ENCODE results near the gene RESF1. TPM values are rescaled to one million over a fixed set of nuclear protein-coding genes. Genes with fewer than 3 reads are reported as not detected.

RESF1 gene
- total and polyA plus RNA-seq, 10 of the 15 experiments (the other 5 are each of a cell fraction or from before 2014, with no cell fraction given): 18.9 to 81.8 (median 39.7) TPM

GRCh38 chr12:31989571-31990362, 30.6 kb downstream of the RESF1 start:
- FAIRE-seq (no peak), DNase-seq (ENCODE audit: low read depth, low spot score) (no peak), ATAC-seq (no peak)
- H2AFZ ChIP-seq (ENCODE audit: control insufficient read depth, low read depth, low read length): no peak overlapping the region
- ChIA-PET CTCF (interaction anchor here (0.8 kb wide), 1 partner anchor 25 kb away, joined by 3 read pairs; no protein-coding TSS in a partner anchor), POLR2A (interaction anchor here (1.0 to 1.6 kb wide), 2 partner anchors 7 to 72 kb away, joined by 3 read pairs; no protein-coding TSS in a partner anchor), SMC1A (ENCODE audit: uncharacterized antibody, unreplicated experiment) (interaction anchor here (1.6 kb wide), 1 partner anchor 29 kb away, joined by 5 read pairs; no protein-coding TSS in a partner anchor), RAD21 (ENCODE audit: unreplicated experiment) (interaction anchor here (2.6 kb wide), 1 partner anchor 8 kb away, joined by 8 read pairs; no protein-coding TSS in a partner anchor)
- 92% methylated on average over 15 of the region's 15 CpGs for WGBS (ENCODE audit: insufficient coverage, insufficient replicate concordance, low lambda C conversion rate, missing lambda C conversion rate)
- no peak overlapping the region for H3K9ac ChIP-seq (ENCODE audit: control insufficient read depth, insufficient read depth, low read length)
- TF ChIP-seq NFXL1 (IDR thresholded peaks at IDR 0.05; ENCODE audit: borderline replicate concordance) (no peak), HCFC1 (IDR thresholded peaks at IDR 0.05; ENCODE audit: low read length) (no peak), STAT1 (conservative IDR thresholded peaks at IDR 0.05) (no peak), SPI1 (IDR thresholded peaks at IDR 0.05; ENCODE audit: borderline replicate concordance, insufficient read depth, low read depth, low read length) (no peak), GABPA (IDR thresholded peaks at IDR 0.05; ENCODE audit: low read depth) (no peak), CHD1 (IDR thresholded peaks at IDR 0.05; ENCODE audit: low read depth, low read length) (no peak), NFYB (IDR thresholded peaks at IDR 0.05; ENCODE audit: insufficient read depth, low read depth, low read length) (no peak), EZH2 (IDR thresholded peaks at IDR 0.05; ENCODE audit: borderline replicate concordance, control insufficient read depth, low read depth, low read length) (no peak), TBL1XR1 (IDR thresholded peaks at IDR 0.05; ENCODE audit: low read depth, low read length) (no peak), ATF7 (IDR thresholded peaks at IDR 0.05; ENCODE audit: low read depth) (no peak), RELB (IDR thresholded peaks at IDR 0.05; ENCODE audit: low read depth) (no peak), KDM1A (IDR thresholded peaks at IDR 0.05; ENCODE audit: borderline replicate concordance) (no peak), CHD4 (IDR thresholded peaks at IDR 0.05) (no peak), TARDBP (IDR thresholded peaks at IDR 0.05; ENCODE audit: borderline replicate concordance) (no peak), CBX3 (IDR thresholded peaks at IDR 0.05; ENCODE audit: borderline replicate concordance, low read depth) (no peak), GATAD2B (conservative IDR thresholded peaks at IDR 0.05; ENCODE audit: low read depth) (no peak), EED (IDR thresholded peaks at IDR 0.05; ENCODE audit: low read depth) (no peak), MXI1 (IDR thresholded peaks at IDR 0.05; ENCODE audit: low read depth, low read length) (no peak), MYC (IDR thresholded peaks at IDR 0.05; ENCODE audit: insufficient read depth, insufficient read length, insufficient replicate concordance, low read length, severe bottlenecking) (no peak), ESRRA (IDR thresholded peaks at IDR 0.05; ENCODE audit: low read length) (no peak)
- no peak overlapping the region for H3K27ac ChIP-seq (ENCODE audit: control insufficient read depth, insufficient read depth)
- intact Hi-C loops (cut with micrococcal nuclease; ENCODE audit: unreplicated experiment) (no loop called here), in situ Hi-C loops (cut with MboI) (no loop called here)
- H4K20me1 ChIP-seq (ENCODE audit: control insufficient read depth, insufficient read depth): no peaks in the 10 kb centered on the region
- peaks cover 12% of the 10 kb centered on the region for H3K9me3 ChIP-seq (replicated peaks; ENCODE audit: control insufficient read depth, insufficient read depth, low read length)
- H3K4me1 ChIP-seq (ENCODE audit: control insufficient read depth, insufficient read depth, low read length): 0 out of 2 replicates have a peak, but pooled peaks cover 4% of the 10 kb centered on the region
- no peak overlapping the region for H3K4me3 ChIP-seq
- BruUV-seq (replicated peaks): no TSS peak
- H3K36me3 ChIP-seq (ENCODE audit: control insufficient read depth in 2 of 2, insufficient read depth in 2 of 2, low read length in 1 of 2): peaks cover 0 to 7% of the 10 kb centered on the region in 2 experiments; a peak in 2 of 4 replicates
- no peaks in the 10 kb centered on the region for H3K27me3 ChIP-seq (replicated peaks in 1 of 2; ENCODE audit: control insufficient read depth in 2 of 2, insufficient read depth in 2 of 2, low read length in 1 of 2)
- H3K4me2 ChIP-seq (ENCODE audit: control insufficient read depth, insufficient read depth): no peak overlapping the region
- H3K79me2 ChIP-seq (ENCODE audit: control insufficient read depth, insufficient read depth, low read length): no peaks in the 10 kb centered on the region

All from GM12878 (cell line).